Lower leg skin (tissue), 3 donors: Measurements from ENCODE around the gene PPIP5K1.
"Not testable (repeated sequence)": the region's sequence is repeated elsewhere in the genome, so short reads cannot be mapped to it uniquely, and the experiment has no call there.

Experiments
- CTCF ChIP-seq, 3 donors: fragments of 450-650 bp; IDR thresholded peaks; one replicate each; pipeline ENCODE4 v1.5.1; 2016; ENCODE audit warnings: antibody characterized with exemption in 3 of 3, mild to moderate bottlenecking in 3 of 3, moderate library complexity in 2 of 3
- POLR2A ChIP-seq, 2 donors: fragments of 450-650 bp; IDR thresholded peaks; one replicate each; pipeline ENCODE4 v1.6.1; 2016 to 2017; ENCODE audit warnings: antibody characterized with exemption in 2 of 2, mild to moderate bottlenecking in 1 of 2, moderate library complexity in 1 of 2

GRCh38 chr15:43563793-43564192 lies 26.2 kb downstream of the PPIP5K1 start:
- not testable (repeated sequence) for TF ChIP-seq CTCF, POLR2A (IDR thresholded peaks at IDR 0.05)
